GM23338 (cell line): ENCODE results near the gene ASXL3.

Experiments
- CREB1 ChIP-seq: fragments of 250-450 bp; sonication (Bioruptor Pico); IDR thresholded peaks from 2 replicates; pipeline ENCODE4 v1.5.0; 2020; ENCODE audit warnings: low read depth, mild to moderate bottlenecking, moderate library complexity
- CTCF ChIP-seq, 2 experiments: fragments of 200-600 bp in 1 of 2; sonication (generic) in 1 of 2; conservative IDR thresholded peaks; 2 replicates each; pipeline versions ENCODE4 v1.5.1 to v1.6.1; 2016 to 2017; ENCODE audit warnings: antibody characterized with exemption in 2 of 2, low read depth in 2 of 2, mild to moderate bottlenecking in 2 of 2, moderate library complexity in 1 of 2
- EZH2phosphoT487 ChIP-seq: fragments of 200-600 bp; sonication (generic); IDR thresholded peaks from one replicate; pipeline ENCODE4 v1.8.1; 2018; ENCODE audit warnings: antibody characterized with exemption; ENCODE audit not compliant: unreplicated experiment
- POLR2AphosphoS5 ChIP-seq: IDR thresholded peaks from 2 replicates; pipeline ENCODE4 v1.6.1; 2016; ENCODE audit warnings: antibody characterized with exemption, low read depth
- TF ChIP-seq, protein P1 (sequence below): IDR thresholded peaks from one replicate; pipeline ENCODE4 v1.6.1; 2018; ENCODE audit warnings: antibody characterized with exemption; ENCODE audit not compliant: unreplicated experiment

DNA sequence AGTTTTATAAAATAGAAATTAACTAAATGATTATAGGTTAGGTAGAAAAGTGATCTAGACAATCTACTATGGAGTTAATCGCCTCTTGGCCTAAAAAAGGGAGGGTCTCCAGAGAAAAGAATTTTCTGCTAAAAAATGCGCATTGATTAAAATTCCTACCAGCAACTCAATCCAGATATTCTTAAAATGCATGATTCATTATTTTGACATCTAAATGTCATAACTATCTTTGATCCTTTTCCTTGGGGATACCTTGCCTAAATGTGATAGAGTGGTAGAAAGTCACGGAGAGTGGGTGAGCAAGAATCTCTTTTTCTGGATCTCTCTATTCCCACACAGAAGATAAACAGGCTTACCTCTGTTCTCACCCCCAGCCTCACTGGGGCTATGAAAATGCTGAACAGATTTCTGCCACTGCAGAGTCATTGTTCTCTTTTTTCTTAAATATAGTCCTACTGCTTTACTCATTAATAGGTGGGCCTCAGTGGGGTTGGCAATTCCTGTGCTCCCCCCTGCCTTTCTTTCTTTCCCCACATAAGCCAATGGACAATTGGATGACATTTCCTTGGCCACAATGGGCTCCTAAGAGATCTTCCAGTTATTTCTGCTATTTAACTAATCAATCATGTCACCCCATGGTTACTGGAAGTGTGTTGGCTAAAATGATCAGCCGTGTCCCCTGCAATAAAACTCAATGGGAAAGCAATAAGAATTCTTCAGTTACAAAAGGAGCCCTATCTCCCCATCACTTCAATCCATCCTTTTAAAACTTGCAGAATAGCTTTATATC lies 5.8 kb upstream of the ASXL3 start:
- TF ChIP-seq, protein P1, sequence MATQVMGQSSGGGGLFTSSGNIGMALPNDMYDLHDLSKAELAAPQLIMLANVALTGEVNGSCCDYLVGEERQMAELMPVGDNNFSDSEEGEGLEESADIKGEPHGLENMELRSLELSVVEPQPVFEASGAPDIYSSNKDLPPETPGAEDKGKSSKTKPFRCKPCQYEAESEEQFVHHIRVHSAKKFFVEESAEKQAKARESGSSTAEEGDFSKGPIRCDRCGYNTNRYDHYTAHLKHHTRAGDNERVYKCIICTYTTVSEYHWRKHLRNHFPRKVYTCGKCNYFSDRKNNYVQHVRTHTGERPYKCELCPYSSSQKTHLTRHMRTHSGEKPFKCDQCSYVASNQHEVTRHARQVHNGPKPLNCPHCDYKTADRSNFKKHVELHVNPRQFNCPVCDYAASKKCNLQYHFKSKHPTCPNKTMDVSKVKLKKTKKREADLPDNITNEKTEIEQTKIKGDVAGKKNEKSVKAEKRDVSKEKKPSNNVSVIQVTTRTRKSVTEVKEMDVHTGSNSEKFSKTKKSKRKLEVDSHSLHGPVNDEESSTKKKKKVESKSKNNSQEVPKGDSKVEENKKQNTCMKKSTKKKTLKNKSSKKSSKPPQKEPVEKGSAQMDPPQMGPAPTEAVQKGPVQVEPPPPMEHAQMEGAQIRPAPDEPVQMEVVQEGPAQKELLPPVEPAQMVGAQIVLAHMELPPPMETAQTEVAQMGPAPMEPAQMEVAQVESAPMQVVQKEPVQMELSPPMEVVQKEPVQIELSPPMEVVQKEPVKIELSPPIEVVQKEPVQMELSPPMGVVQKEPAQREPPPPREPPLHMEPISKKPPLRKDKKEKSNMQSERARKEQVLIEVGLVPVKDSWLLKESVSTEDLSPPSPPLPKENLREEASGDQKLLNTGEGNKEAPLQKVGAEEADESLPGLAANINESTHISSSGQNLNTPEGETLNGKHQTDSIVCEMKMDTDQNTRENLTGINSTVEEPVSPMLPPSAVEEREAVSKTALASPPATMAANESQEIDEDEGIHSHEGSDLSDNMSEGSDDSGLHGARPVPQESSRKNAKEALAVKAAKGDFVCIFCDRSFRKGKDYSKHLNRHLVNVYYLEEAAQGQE: no peak
- TF ChIP-seq CTCF (conservative IDR thresholded peaks at IDR 0.05; ENCODE audit: low read depth in 2 of 2) (no peak), CREB1 (CRISPR knock-in tag) (no peak), POLR2AphosphoS5 (no peak), EZH2phosphoT487 (no peak)
